Activated CD4-positive, alpha-beta T cell treated with anti-CD3 and anti-CD28 coated beads, Interleukin-2, amount 10 ng/mL, durations not matched to agents 24 days and 14 days (primary cell): Measurements from ENCODE around the gene ACTG1. TPM values are rescaled to one million over a fixed set of nuclear protein-coding genes. Genes with fewer than 3 reads are reported as not detected.

ENCODE experiments used
- DNase-seq: peaks from one replicate; pipeline ENCODE4 v3.0.0; 2022
- H3K27ac Mint-ChIP-seq: one replicate; pipeline ENCODE4 v1.8.0; 2022; ENCODE audit warnings: mild to moderate bottlenecking, mixed read lengths
- H3K27me3 Mint-ChIP-seq: one replicate; pipeline ENCODE4 v1.8.0; 2022; ENCODE audit warnings: mixed read lengths
- H3K36me3 Mint-ChIP-seq: one replicate; pipeline ENCODE4 v1.8.0; 2022; ENCODE audit warnings: low read depth, mild to moderate bottlenecking, mixed read lengths
- H3K4me1 Mint-ChIP-seq: one replicate; pipeline ENCODE4 v1.8.0; 2021; ENCODE audit warnings: mixed read lengths
- H3K4me3 Mint-ChIP-seq: one replicate; pipeline ENCODE4 v1.8.0; 2022; ENCODE audit warnings: mild to moderate bottlenecking, moderate library complexity, mixed read lengths
- H3K9me3 Mint-ChIP-seq: one replicate; pipeline ENCODE4 v1.8.0; 2021; ENCODE audit warnings: mixed read lengths
- intact Hi-C: fragments of 100-400 bp; cut with micrococcal nuclease; formaldehyde crosslinking; loops from one replicate; pipeline ENCODE4 v1.15.1; 2023
- total RNA-seq: library from RNA; stranded (reverse); gene quantifications from 2 replicates; pipeline ENCODE4 v1.2.3, GENCODE V29; 2022

The ACTG1 gene
- total RNA-seq, 1 donor from 2014 or later, result 3,353 TPM

- peaks cover 15% of the 10 kb centered on the region for H3K4me1 Mint-ChIP-seq
- peaks cover 8% of the 10 kb centered on the region for H3K27me3 Mint-ChIP-seq
- DNase-seq, result no peak
- H3K4me3 Mint-ChIP-seq, result peak overlapping the region; percentile 5
- no peaks in the 10 kb centered on the region for H3K9me3 Mint-ChIP-seq
- H3K36me3 Mint-ChIP-seq, result peaks cover 1% of the 10 kb centered on the region
- intact Hi-C loops, result no loop called here
- H3K27ac Mint-ChIP-seq, result no peak overlapping the region
Measured at GRCh38 chr17:81520021-81520901, 7.7 kb upstream of the ACTG1 start.

GRCh38 chr17:81519284-81520020, 6.9 kb upstream of the ACTG1 start:
- intact Hi-C loops, result no loop called here
- peak; percentile 89 for DNase-seq
- peaks cover 3% of the 10 kb centered on the region for H3K36me3 Mint-ChIP-seq
- H3K9me3 Mint-ChIP-seq, result no peaks in the 10 kb centered on the region
- H3K4me3 Mint-ChIP-seq, result peak overlapping the region; percentile 35
- peaks cover 8% of the 10 kb centered on the region for H3K27me3 Mint-ChIP-seq
- no peak overlapping the region for H3K27ac Mint-ChIP-seq
- H3K4me1 Mint-ChIP-seq, result peaks cover 15% of the 10 kb centered on the region

DNA sequence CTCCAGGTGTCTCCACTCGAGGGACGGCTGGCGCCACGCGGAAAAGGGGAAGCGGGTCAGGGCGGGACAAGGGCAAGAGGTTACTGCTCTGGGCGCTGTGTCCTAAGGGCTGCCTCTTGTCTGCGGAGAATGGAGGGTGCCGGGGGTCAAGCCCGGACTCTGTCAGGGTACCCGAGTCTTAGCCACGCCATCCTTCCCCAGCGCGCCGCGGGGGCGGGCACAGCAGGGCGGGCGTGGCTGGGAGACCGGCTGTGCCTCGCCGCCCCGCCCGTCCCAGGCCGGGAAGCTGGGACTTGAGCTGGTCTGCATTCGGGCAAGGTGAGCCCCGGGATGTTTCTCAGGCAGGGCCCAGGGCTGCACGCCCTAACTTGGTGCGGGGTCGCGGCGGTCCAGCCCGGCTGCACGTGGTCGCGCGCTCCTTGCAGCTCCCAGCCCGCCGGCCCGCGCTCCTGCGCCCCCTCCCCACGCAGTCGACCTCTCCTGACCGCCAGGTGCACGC, 6.2 kb upstream of the ACTG1 start:
- intact Hi-C loops, result no loop called here
- no peak overlapping the region for H3K27ac Mint-ChIP-seq
- DNase-seq, result peak; percentile 78
- H3K4me3 Mint-ChIP-seq, result peak overlapping the region; percentile 28
- H3K36me3 Mint-ChIP-seq, result peaks cover 3% of the 10 kb centered on the region
- peaks cover 15% of the 10 kb centered on the region for H3K4me1 Mint-ChIP-seq
- H3K27me3 Mint-ChIP-seq, result peaks cover 8% of the 10 kb centered on the region
- no peaks in the 10 kb centered on the region for H3K9me3 Mint-ChIP-seq

DNA sequence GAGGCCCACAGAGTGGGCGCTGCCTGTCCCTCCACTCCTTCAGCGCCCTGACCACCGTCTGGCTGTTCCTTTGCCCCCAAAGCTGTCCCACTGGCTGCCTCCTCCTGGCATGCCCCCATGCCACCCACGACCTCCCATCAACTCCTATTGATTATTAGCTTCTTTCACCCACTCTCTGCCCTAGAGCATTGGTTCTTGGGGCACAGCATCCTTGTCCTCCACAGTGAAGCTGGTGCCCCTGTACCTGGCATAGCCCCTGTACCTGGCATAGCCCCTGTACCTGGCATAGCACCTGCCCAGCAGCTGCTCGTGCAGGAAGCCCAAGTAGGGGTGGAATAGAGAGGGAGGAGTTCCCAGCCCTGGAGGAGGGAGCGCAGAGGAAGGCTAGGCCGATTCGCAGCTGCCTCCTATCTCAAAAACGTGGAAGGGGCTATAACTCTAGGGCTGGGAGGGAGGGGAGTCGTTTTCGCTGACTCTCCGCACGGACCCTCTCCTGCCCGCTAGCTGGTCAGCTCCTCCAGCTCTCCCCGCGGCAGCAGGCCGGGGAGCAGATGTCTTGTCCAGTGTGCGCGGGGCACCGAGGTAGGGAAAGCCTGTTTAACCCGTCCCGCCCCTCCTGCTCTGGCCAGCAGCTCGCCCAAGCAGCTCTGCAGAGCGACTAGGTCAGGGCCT, 5.7 kb upstream of the ACTG1 start:
- peaks cover 17% of the 10 kb centered on the region for H3K4me1 Mint-ChIP-seq
- H3K9me3 Mint-ChIP-seq, result no peaks in the 10 kb centered on the region
- peaks cover 3% of the 10 kb centered on the region for H3K36me3 Mint-ChIP-seq
- intact Hi-C loops, result no loop called here
- H3K27me3 Mint-ChIP-seq, result peaks cover 8% of the 10 kb centered on the region
- peak overlapping the region; percentile 42 for H3K4me3 Mint-ChIP-seq
- no peak overlapping the region for H3K27ac Mint-ChIP-seq
- DNase-seq, result no peak

GRCh38 chr17:81517339-81518112, 4.9 kb upstream of the ACTG1 start:
- Mint-ChIP-seq H3K9me3 (no peaks in the 10 kb centered on the region), H3K27ac (no peak overlapping the region), H3K27me3 (peaks cover 8% of the 10 kb centered on the region), H3K4me1 (peaks cover 17% of the 10 kb centered on the region), H3K36me3 (peaks cover 3% of the 10 kb centered on the region), H3K4me3 (peak overlapping the region; percentile 42)
- intact Hi-C loops, result no loop called here
- DNase-seq, result no peak

- H3K36me3 Mint-ChIP-seq, result peaks cover 7% of the 10 kb centered on the region
- H3K4me3 Mint-ChIP-seq, result peak overlapping the region; percentile 92
- intact Hi-C loops, result no loop called here
- H3K27me3 Mint-ChIP-seq, result peaks cover 4% of the 10 kb centered on the region
- no peak overlapping the region for H3K27ac Mint-ChIP-seq
- H3K4me1 Mint-ChIP-seq, result peaks cover 17% of the 10 kb centered on the region
- no peaks in the 10 kb centered on the region for H3K9me3 Mint-ChIP-seq
- DNase-seq, result no peak
Measured at GRCh38 chr17:81517009-81517338, 4.4 kb upstream of the ACTG1 start.

- intact Hi-C loops, result no loop called here
- Mint-ChIP-seq H3K4me1 (peaks cover 18% of the 10 kb centered on the region), H3K9me3 (no peaks in the 10 kb centered on the region), H3K4me3 (peak overlapping the region; percentile 92), H3K36me3 (peaks cover 12% of the 10 kb centered on the region), H3K27me3 (peaks cover 6% of the 10 kb centered on the region), H3K27ac (peak overlapping the region; percentile 37)
- DNase-seq, result no peak
Measured at GRCh38 chr17:81516439-81516838, 3.8 kb upstream of the ACTG1 start.

- intact Hi-C loops, result no loop called here
- Mint-ChIP-seq H3K4me1 (peaks cover 20% of the 10 kb centered on the region), H3K9me3 (no peaks in the 10 kb centered on the region), H3K27me3 (peaks cover 5% of the 10 kb centered on the region), H3K4me3 (peak overlapping the region; percentile 92), H3K27ac (peak overlapping the region; percentile 92), H3K36me3 (peaks cover 21% of the 10 kb centered on the region)
- DNase-seq, result no peak
Measured at GRCh38 chr17:81515530-81516041, 3.0 kb upstream of the ACTG1 start.

GRCh38 chr17:81514739-81515529, 2.3 kb upstream of the ACTG1 start:
- peak; percentile 93 for DNase-seq
- intact Hi-C loops, result loop anchor here (5.0 kb wide), 1 partner anchor 357 kb away; the partner anchor contains the start of gene ARHGDIA
- Mint-ChIP-seq H3K36me3 (peaks cover 27% of the 10 kb centered on the region), H3K9me3 (no peaks in the 10 kb centered on the region), H3K27me3 (peaks cover 2% of the 10 kb centered on the region), H3K4me1 (peaks cover 23% of the 10 kb centered on the region), H3K4me3 (peak overlapping the region; percentile 92), H3K27ac (peak overlapping the region; percentile 92)

- Mint-ChIP-seq H3K36me3 (peaks cover 33% of the 10 kb centered on the region), H3K27me3 (peaks cover 2% of the 10 kb centered on the region), H3K27ac (peak overlapping the region; percentile 75), H3K4me3 (peak overlapping the region; percentile 90), H3K4me1 (peaks cover 28% of the 10 kb centered on the region), H3K9me3 (no peaks in the 10 kb centered on the region)
- intact Hi-C loops, result loop anchor here (5.0 kb wide), 1 partner anchor 358 kb away; the partner anchor contains the start of gene ARHGDIA
- DNase-seq, result no peak
Measured at GRCh38 chr17:81514489-81514738, 1.8 kb upstream of the ACTG1 start.

DNA sequence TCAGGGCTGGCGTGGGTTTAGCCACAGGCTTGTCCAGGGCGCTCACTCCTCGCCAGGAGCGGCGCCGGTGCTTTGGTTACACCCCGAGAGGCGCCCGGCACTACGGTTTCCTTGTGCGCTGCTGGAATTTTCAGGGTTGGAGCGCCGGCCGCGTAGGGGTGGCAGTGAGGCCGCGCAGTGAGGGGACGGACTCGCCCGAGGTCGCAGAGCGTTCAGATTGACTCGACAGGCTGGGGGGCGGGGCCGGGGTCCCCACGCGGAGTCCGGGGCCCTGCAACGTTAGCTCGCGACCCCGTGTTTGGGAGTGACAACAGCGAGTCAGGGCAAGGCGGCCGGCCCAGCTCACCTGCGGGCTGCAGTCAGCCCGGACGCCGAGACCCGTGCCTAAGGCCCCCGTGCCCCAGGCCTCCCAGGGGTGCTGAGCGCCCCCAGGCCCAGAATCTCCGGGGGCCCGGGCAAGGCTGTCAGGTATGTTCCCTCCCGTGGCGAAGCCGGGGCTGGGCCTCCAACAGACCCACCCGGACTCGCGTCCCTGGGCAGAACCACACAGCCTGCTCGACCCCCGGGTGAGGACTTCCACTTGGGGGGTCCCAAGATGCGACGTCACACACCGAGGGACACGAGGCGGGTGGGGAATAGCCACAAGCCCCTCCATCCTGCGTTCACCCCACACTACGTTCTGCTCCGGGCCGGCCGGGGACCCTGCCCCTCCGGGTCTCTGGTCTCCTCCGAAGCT, 1.3 kb upstream of the ACTG1 start:
- peaks cover 2% of the 10 kb centered on the region for H3K27me3 Mint-ChIP-seq

DNA sequence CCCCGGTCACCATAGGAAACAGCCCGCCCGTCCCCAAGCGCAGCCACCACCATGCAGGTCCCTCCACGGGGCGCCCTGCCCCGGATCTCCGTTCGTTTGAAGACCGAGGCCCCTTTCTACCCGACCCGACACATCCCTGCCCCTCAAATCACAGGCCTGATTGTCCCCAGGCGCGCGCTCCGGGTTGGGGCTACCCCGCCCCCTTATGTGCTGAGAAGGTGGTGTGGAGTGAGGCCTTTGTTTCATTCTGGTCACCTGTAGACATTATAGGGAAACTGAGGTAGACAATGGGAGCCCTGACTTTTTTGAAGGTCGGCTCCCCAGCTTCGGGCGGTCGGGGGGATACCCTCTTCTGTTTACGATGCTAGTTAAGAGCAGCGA, 763 bp upstream of the ACTG1 start:
- intact Hi-C loops, result loop anchor here (2.0 to 5.0 kb wide), 3 partner anchors 29 to 359 kb away; partner anchors contain the start of genes ARHGDIA and FAAP100
- Mint-ChIP-seq H3K4me1 (peaks cover 36% of the 10 kb centered on the region), H3K27me3 (peaks cover 2% of the 10 kb centered on the region), H3K27ac (peak overlapping the region; percentile 93), H3K36me3 (peaks cover 42% of the 10 kb centered on the region), H3K9me3 (no peaks in the 10 kb centered on the region), H3K4me3 (peak overlapping the region; percentile 90)
- peak; percentile 89 for DNase-seq

More for the DNA sequence above, 1.3 kb upstream of the ACTG1 start:
- Mint-ChIP-seq H3K4me3 (peak overlapping the region; percentile 90), H3K4me1 (peaks cover 33% of the 10 kb centered on the region), H3K9me3 (no peaks in the 10 kb centered on the region), H3K27ac (peak overlapping the region; percentile 93), H3K36me3 (peaks cover 38% of the 10 kb centered on the region)
- peak; percentile 84 for DNase-seq
- intact Hi-C loops, result loop anchor here (2.0 to 5.0 kb wide), 3 partner anchors 29 to 358 kb away; partner anchors contain the start of genes ARHGDIA and FAAP100
